CD14-positive monocyte (primary cell): ENCODE measurements around the gene HSD3B7. TPM values are rescaled to one million over a fixed set of nuclear protein-coding genes. Genes with fewer than 3 reads are reported as not detected.

Experiments
- DNase-seq, 3 donors: peaks; one replicate each; pipeline ENCODE4 v3.0.0-alpha.2; 2011 to 2022
- H2AFZ ChIP-seq: 2 replicates; pipeline ENCODE4 v1.6.0; 2012; ENCODE audit warnings: mild to moderate bottlenecking, low read depth, low read length, inconsistent platforms; ENCODE audit not compliant: insufficient read depth, poor library complexity, severe bottlenecking
- H3K27ac ChIP-seq, 2 donors: 1 replicate in 1 of 2; 2 replicates in 1 of 2; pipeline ENCODE4 v1.5.1; 2012 to 2013; ENCODE audit warnings: low read length in 2 of 2, control low read depth in 1 of 2, inconsistent platforms in 1 of 2, low read depth in 1 of 2, mild to moderate bottlenecking in 1 of 2
- H3K27me3 ChIP-seq, 2 donors: one replicate each; pipeline versions ENCODE4 v1.6.0 to v1.6.1; 2011 to 2013; ENCODE audit warnings: low read length in 2 of 2; ENCODE audit not compliant: control insufficient read depth in 2 of 2, insufficient read depth in 2 of 2
- H3K36me3 ChIP-seq, 2 donors: replicated peaks in 1 of 2; 1 replicate in 1 of 2; 2 replicates in 1 of 2; pipeline versions ENCODE4 v1.5.1 to v1.6.1; 2012 to 2013; ENCODE audit warnings: low read length in 2 of 2, control low read depth in 1 of 2, inconsistent platforms in 1 of 2, mild to moderate bottlenecking in 1 of 2; ENCODE audit not compliant: insufficient read depth in 2 of 2, control insufficient read depth in 1 of 2
- H3K4me1 ChIP-seq, 2 donors: 1 replicate in 1 of 2; 2 replicates in 1 of 2; pipeline versions ENCODE4 v1.5.1 to v1.6.1; 2012 to 2013; ENCODE audit warnings: low read length in 2 of 2, control low read depth in 1 of 2, inconsistent platforms in 1 of 2, mild to moderate bottlenecking in 1 of 2, moderate library complexity in 1 of 2; ENCODE audit not compliant: insufficient read depth in 2 of 2, control insufficient read depth in 1 of 2
- H3K4me2 ChIP-seq: replicated peaks from 2 replicates; pipeline ENCODE3; 2012; ENCODE audit warnings: low read length, moderate library complexity, mild to moderate bottlenecking; ENCODE audit not compliant: poor library complexity, severe bottlenecking; ENCODE audit errors: extremely low read depth
- H3K4me3 ChIP-seq, 3 experiments: fragments of 200-600 bp in 1 of 3; sonication (generic) in 1 of 3; replicated peaks in 1 of 3; 1 replicate in 2 of 3; 2 replicates in 1 of 3; pipeline ENCODE4 v1.5.1; 2011 to 2013; ENCODE audit warnings: low read length in 3 of 3, mild to moderate bottlenecking in 3 of 3, control low read depth in 2 of 3, low read depth in 2 of 3, inconsistent platforms in 1 of 3, moderate library complexity in 1 of 3
- H3K79me2 ChIP-seq: 2 replicates; pipeline ENCODE4 v1.6.0; 2012; ENCODE audit warnings: mild to moderate bottlenecking, control low read depth, inconsistent platforms, low read length, moderate library complexity; ENCODE audit not compliant: insufficient read depth
- H3K9ac ChIP-seq: 2 replicates; pipeline ENCODE4 v1.6.0; 2017; ENCODE audit warnings: low read length, mild to moderate bottlenecking; ENCODE audit not compliant: insufficient read depth, poor library complexity, severe bottlenecking
- H3K9me3 ChIP-seq, 2 donors: replicated peaks in 1 of 2; 1 replicate in 1 of 2; 2 replicates in 1 of 2; pipeline versions ENCODE4 v1.5.1 to v1.6.1; 2012 to 2013; ENCODE audit warnings: low read length in 2 of 2, control low read depth in 1 of 2; ENCODE audit not compliant: control insufficient read depth in 1 of 2, insufficient read depth in 1 of 2
- H4K20me1 ChIP-seq: 2 replicates; pipeline ENCODE4 v1.6.0; 2012; ENCODE audit warnings: mild to moderate bottlenecking, low read length, control low read depth, moderate library complexity; ENCODE audit not compliant: insufficient read depth
- H3K27ac Mint-ChIP-seq, 7 donors: one replicate each; pipeline ENCODE4 v1.8.0; 2020; ENCODE audit warnings: mild to moderate bottlenecking in 7 of 7, mixed read lengths in 7 of 7, moderate library complexity in 6 of 7, inconsistent platforms in 2 of 7
- H3K27me3 Mint-ChIP-seq, 3 donors: one replicate each; pipeline ENCODE4 v1.8.0; 2021 to 2022; ENCODE audit warnings: low read depth in 3 of 3, mild to moderate bottlenecking in 3 of 3, mixed read lengths in 3 of 3, moderate library complexity in 3 of 3, inconsistent platforms in 1 of 3
- H3K36me3 Mint-ChIP-seq, 2 donors: one replicate each; pipeline ENCODE4 v1.8.0; 2020; ENCODE audit warnings: mixed read lengths in 2 of 2, inconsistent platforms in 1 of 2, mild to moderate bottlenecking in 1 of 2
- H3K4me1 Mint-ChIP-seq: one replicate; pipeline ENCODE4 v1.8.0; 2020; ENCODE audit warnings: mild to moderate bottlenecking, mixed read lengths
- H3K4me3 Mint-ChIP-seq, 2 donors: one replicate each; pipeline ENCODE4 v1.8.0; 2020; ENCODE audit warnings: mild to moderate bottlenecking in 2 of 2, mixed read lengths in 2 of 2, moderate library complexity in 1 of 2
- H3K9me3 Mint-ChIP-seq, 7 donors: one replicate each; pipeline ENCODE4 v1.8.0; 2020 to 2022; ENCODE audit warnings: mixed read lengths in 7 of 7, mild to moderate bottlenecking in 6 of 7, moderate library complexity in 6 of 7, inconsistent platforms in 2 of 7
- CTCF ChIP-seq: fragments of 200-600 bp; IDR thresholded peaks from one replicate; pipeline ENCODE4 v1.8.0; 2022; ENCODE audit warnings: antibody characterized with exemption, mild to moderate bottlenecking
- WGBS: methylation state at CpG from one replicate; pipeline ENCODE4 v1.1.5; 2013; ENCODE audit warnings: missing lambda C conversion rate; ENCODE audit not compliant: insufficient coverage; 5-methylcytosine and 5-hydroxymethylcytosine counted together
- intact Hi-C, 2 donors: fragments of 100-400 bp; cut with micrococcal nuclease; formaldehyde crosslinking; loops; one replicate each; pipeline versions ENCODE4 v1.15.0 to v1.15.1; 2023
- polyA plus RNA-seq, 3 donors: library from polyadenylated mRNA; depleted of rRNA in 1 of 3; unstranded in 2 of 3; stranded (reverse) in 1 of 3; fragments of 300-500 nt in 2 of 3; fragments of >200 nt in 1 of 3; fragmentation: Illumina TruSeq in 2 of 3; gene quantifications; 1 replicate in 2 of 3; 2 replicates in 1 of 3; pipeline ENCODE4 v1.2.3, GENCODE V29; 2012 to 2021

HSD3B7 gene
- polyA plus RNA-seq, 3 donors: 0.89 to 4.3 (median 2.7) TPM

- Mint-ChIP-seq H3K27ac (peak overlapping the region in 6 of 7 donors; percentile 23 to 86 (median 71)), H3K27me3 (peaks cover 0 to 2% (median 0%) of the 10 kb centered on the region in 3 donors), H3K9me3 (peaks cover 0 to 3% (median 0%) of the 10 kb centered on the region in 7 donors), H3K4me3 (no peak overlapping the region), H3K4me1 (peaks cover 17% of the 10 kb centered on the region), H3K36me3 (no peaks in the 10 kb centered on the region)
- H3K36me3 ChIP-seq: no peaks in the 10 kb centered on the region
- no peak overlapping the region for H3K9ac ChIP-seq
- no peaks in the 10 kb centered on the region for H4K20me1 ChIP-seq
- WGBS: 36% methylated on average over 2 of the region's 5 CpGs
- no peaks in the 10 kb centered on the region for H3K79me2 ChIP-seq
- no peak overlapping the region for H3K4me2 ChIP-seq
- intact Hi-C loops: no loop called here
- no peaks in the 10 kb centered on the region for H3K9me3 ChIP-seq
- H2AFZ ChIP-seq: no peak overlapping the region
- DNase-seq: peak in 2 of 3 donors; percentile 8 to 20
- no peak for TF ChIP-seq CTCF
- H3K4me1 ChIP-seq: no peaks in the 10 kb centered on the region
- no peak overlapping the region for H3K4me3 ChIP-seq
- no peaks in the 10 kb centered on the region for H3K27me3 ChIP-seq
- H3K27ac ChIP-seq: no peak overlapping the region
Measured at GRCh38 chr16:31025339-31025738, 40.3 kb downstream of the HSD3B7 start.

- Mint-ChIP-seq H3K27ac (peak overlapping the region in 3 of 7 donors; percentile 18 to 28 (median 21)), H3K4me3 (no peak overlapping the region), H3K4me1 (peaks cover 27% of the 10 kb centered on the region), H3K9me3 (peaks cover 0 to 2% (median 0%) of the 10 kb centered on the region in 7 donors), H3K27me3 (peaks cover 0 to 6% (median 2%) of the 10 kb centered on the region in 3 donors), H3K36me3 (no peaks in the 10 kb centered on the region)
- intact Hi-C loops: no loop called here
- peaks cover 13 to 17% of the 10 kb centered on the region in 2 donors for H3K4me1 ChIP-seq
- no peak overlapping the region for H2AFZ ChIP-seq
- no peak overlapping the region for H3K4me3 ChIP-seq
- peaks cover 2% of the 10 kb centered on the region for H4K20me1 ChIP-seq
- no peaks in the 10 kb centered on the region for H3K9me3 ChIP-seq
- no peak for TF ChIP-seq CTCF
- H3K27ac ChIP-seq: no peak overlapping the region
- no peaks in the 10 kb centered on the region for H3K36me3 ChIP-seq
- no peaks in the 10 kb centered on the region for H3K27me3 ChIP-seq
- peaks cover 9% of the 10 kb centered on the region for H3K79me2 ChIP-seq
- WGBS: no CpG with 5 or more reads among the region's 5 CpGs
- DNase-seq: no peak
- H3K4me2 ChIP-seq: no peak overlapping the region
- H3K9ac ChIP-seq: no peak overlapping the region
Measured at GRCh38 chr16:31029272-31029671, 44.3 kb downstream of the HSD3B7 start.
